Activated T-helper 1 cell treated with anti-CD3 and anti-CD28 coated beads, Interleukin-2, amount 50 U/mL, for 16 hours (primary cell): ENCODE data around the gene RBM34.
"Not testable (repeated sequence)": the region's sequence is repeated elsewhere in the genome, so short reads cannot be mapped to it uniquely, and the experiment has no call there.

Experiments used
- DNase-seq, 2 donors: peaks; one replicate each; pipeline ENCODE4 v3.0.0-alpha.2; 2020; ENCODE audit warnings: low read depth in 1 of 2, low spot score in 1 of 2

Gene RBM34

GRCh38 chr1:235093013-235093695 lies 67.9 kb downstream of the RBM34 start:
- no peak for DNase-seq

GRCh38 chr1:235092415-235092814 lies 68.6 kb downstream of the RBM34 start:
- DNase-seq = not testable (repeated sequence)

- DNase-seq = not testable (repeated sequence)
Measured at GRCh38 chr1:235092045-235092406, 69.0 kb downstream of the RBM34 start.

- not testable (repeated sequence) for DNase-seq
Measured at GRCh38 chr1:235091319-235092044, 69.6 kb downstream of the RBM34 start.

- no peak for DNase-seq
Measured at GRCh38 chr1:235090406-235091069, 70.5 kb downstream of the RBM34 start.

GRCh38 chr1:235088907-235089306 lies 72.1 kb downstream of the RBM34 start:
- no peak for DNase-seq

- no peak for DNase-seq
Measured at GRCh38 chr1:235088430-235088829, 72.6 kb downstream of the RBM34 start.

- no peak for DNase-seq
Measured at GRCh38 chr1:235087906-235088305, 73.1 kb downstream of the RBM34 start.

GRCh38 chr1:235085411-235086117 lies 75.5 kb downstream of the RBM34 start:
- DNase-seq = not testable (repeated sequence)
